GM12873 (cell line): ENCODE measurements around the gene MYH15.

Source experiments
- CTCF ChIP-seq: IDR thresholded peaks from 2 replicates; pipeline ENCODE4 v1.5.1; 2012; ENCODE audit warnings: low read depth, mild to moderate bottlenecking, moderate library complexity, low read length, control low read depth; ENCODE audit not compliant: insufficient read depth; ENCODE audit errors: missing control alignments

Gene MYH15

GRCh38 chr3:108462899-108463298 is 47.5 kb downstream of the MYH15 start:
- TF ChIP-seq CTCF = no peak

GRCh38 chr3:108461661-108462111 is 48.7 kb downstream of the MYH15 start:
- TF ChIP-seq CTCF = no peak

GRCh38 chr3:108459225-108459624 is 51.2 kb downstream of the MYH15 start:
- no peak for TF ChIP-seq CTCF

GRCh38 chr3:108455212-108455705 is 55.1 kb downstream of the MYH15 start:
- no peak for TF ChIP-seq CTCF

- no peak for TF ChIP-seq CTCF
Observed at GRCh38 chr3:108453565-108453964, 56.8 kb downstream of the MYH15 start.

GRCh38 chr3:108450444-108450843 is 60.0 kb downstream of the MYH15 start:
- no peak for TF ChIP-seq CTCF

- TF ChIP-seq CTCF = no peak
Observed at GRCh38 chr3:108448593-108448992, 61.8 kb downstream of the MYH15 start.
